Endothelial cell of umbilical vein (primary cell): ENCODE data around the gene HOXC13. TPM values are rescaled to one million over a fixed set of nuclear protein-coding genes. Genes with fewer than 3 reads are reported as not detected.

ENCODE experiments used
- BruUV-seq: library from RNA; stranded (reverse); fragments of 400-500 nt; replicated peaks from 2 replicates; lab custom pipeline; 2021; lab: Mats Ljungman, UMichigan
- CTCF ChIA-PET: fragments of 300-600, 350-600 bp; sonication (Branson Sonifier 250); formaldehyde crosslinking; loops from one replicate; lab custom pipeline; 2021; ENCODE audit warnings: antibody characterized with exemption, inconsistent platforms; lab: Charles Lee
- POLR2A ChIA-PET: fragments of 300-600, 350-600 bp; sonication (Branson Sonifier 250); formaldehyde crosslinking; loops from one replicate; lab custom pipeline; 2021; ENCODE audit warnings: antibody characterized with exemption, inconsistent platforms; lab: Charles Lee
- DNase-seq: peaks from one replicate; pipeline ENCODE4 v3.0.0-alpha.2; 2011; ENCODE audit warnings: low read depth, low spot score
- FAIRE-seq: peaks from 2 replicates; lab custom pipeline; 2011; peaks lifted over from hg19 to GRCh38; lab: Jason Lieb, UNC
- H2AFZ ChIP-seq: 2 replicates; pipeline ENCODE4 v1.6.0; 2012; ENCODE audit warnings: low read depth, low read length, control low read depth, inconsistent platforms
- H3K27ac ChIP-seq: 2 replicates; pipeline ENCODE4 v1.5.1; 2011; ENCODE audit warnings: low read depth, mild to moderate bottlenecking, control low read depth, low read length, moderate library complexity; ENCODE audit not compliant: insufficient read depth
- H3K27me3 ChIP-seq, 2 experiments: 2 replicates each; pipeline versions ENCODE4 v1.6.0 to v1.6.1; 2011; ENCODE audit warnings: low read length in 2 of 2, mixed read lengths in 1 of 2; ENCODE audit not compliant: control insufficient read depth in 2 of 2, insufficient read depth in 2 of 2
- H3K36me3 ChIP-seq, 2 experiments: 2 replicates in 1 of 2; 3 replicates in 1 of 2; pipeline ENCODE4 v1.5.1; 2011; ENCODE audit warnings: low read length in 2 of 2, mild to moderate bottlenecking in 1 of 2, moderate library complexity in 1 of 2; ENCODE audit not compliant: control insufficient read depth in 2 of 2, insufficient read depth in 2 of 2; ENCODE audit errors: extremely low read depth in 1 of 2
- H3K4me1 ChIP-seq: 3 replicates; pipeline ENCODE4 v1.5.1; 2011; ENCODE audit warnings: mild to moderate bottlenecking, low read length; ENCODE audit not compliant: control insufficient read depth, insufficient read depth; ENCODE audit errors: extremely low read depth
- H3K4me2 ChIP-seq: 2 replicates; pipeline ENCODE4 v1.6.1; 2011; ENCODE audit warnings: low read length, control low read depth, mixed read lengths; ENCODE audit not compliant: insufficient read depth
- H3K4me3 ChIP-seq, 3 experiments: fragments of 200-600 bp in 1 of 3; sonication (generic), shearing (Covaris generic) in 1 of 3; replicated peaks in 1 of 3; 2 replicates each; pipeline ENCODE4 v1.5.1; 2011 to 2016; ENCODE audit warnings: control low read depth in 3 of 3, low read length in 3 of 3, mild to moderate bottlenecking in 2 of 3, inconsistent platforms in 1 of 3, low read depth in 1 of 3, moderate library complexity in 1 of 3; ENCODE audit not compliant: insufficient read depth in 1 of 3
- H3K79me2 ChIP-seq: 2 replicates; pipeline ENCODE4 v1.6.0; 2012; ENCODE audit warnings: low read length, inconsistent platforms; ENCODE audit not compliant: control insufficient read depth, insufficient read depth
- H3K9ac ChIP-seq: replicated peaks from 2 replicates; pipeline ENCODE3; 2011; ENCODE audit warnings: low read length, control low read depth; ENCODE audit not compliant: insufficient read depth; ENCODE audit errors: extremely low read depth
- H3K9me1 ChIP-seq: replicated peaks from 3 replicates; pipeline ENCODE4 v1.6.0; 2011; ENCODE audit warnings: mild to moderate bottlenecking, low read length; ENCODE audit not compliant: control insufficient read depth, insufficient read depth; ENCODE audit errors: extremely low read depth
- H3K9me3 ChIP-seq: replicated peaks from 2 replicates; pipeline ENCODE4 v1.5.1; 2012; ENCODE audit warnings: low read length, inconsistent platforms; ENCODE audit not compliant: control insufficient read depth, insufficient read depth
- H4K20me1 ChIP-seq: replicated peaks from 2 replicates; pipeline ENCODE3; 2011; ENCODE audit warnings: mild to moderate bottlenecking, low read length; ENCODE audit not compliant: control insufficient read depth, insufficient read depth; ENCODE audit errors: extremely low read depth
- EZH2 ChIP-seq: IDR thresholded peaks from 2 replicates; pipeline ENCODE4 v1.6.1; 2012; ENCODE audit warnings: borderline replicate concordance, low read depth, mild to moderate bottlenecking, moderate library complexity, low read length, inconsistent platforms; ENCODE audit not compliant: severe bottlenecking
- FOS ChIP-seq: IDR thresholded peaks from 2 replicates; pipeline ENCODE4 v1.6.1; 2011; ENCODE audit warnings: mild to moderate bottlenecking, low read length, moderate library complexity, borderline replicate concordance; ENCODE audit not compliant: insufficient read depth
- GATA2 ChIP-seq: IDR thresholded peaks from 2 replicates; pipeline ENCODE4 v1.7.0; 2011; ENCODE audit warnings: low read depth, mild to moderate bottlenecking, moderate library complexity, mixed read lengths, low read length; ENCODE audit not compliant: insufficient read length, insufficient read depth
- JUN ChIP-seq: IDR thresholded peaks from 2 replicates; pipeline ENCODE4 v1.6.1; 2011; ENCODE audit warnings: borderline replicate concordance, low read depth; ENCODE audit not compliant: insufficient read length, insufficient read depth
- MYC ChIP-seq: IDR thresholded peaks from one replicate; pipeline ENCODE4 v1.6.1; 2011; ENCODE audit warnings: mild to moderate bottlenecking, low read depth, low read length
- POLR2A ChIP-seq: IDR thresholded peaks from 2 replicates; pipeline ENCODE4 v1.6.1; 2012; ENCODE audit warnings: low read depth, mild to moderate bottlenecking, control low read depth, low read length
- POLR2AphosphoS5 ChIP-seq: IDR thresholded peaks from 2 replicates; pipeline ENCODE4 v1.6.1; 2012; ENCODE audit warnings: low read depth, mild to moderate bottlenecking, control low read depth, low read length, moderate library complexity; ENCODE audit not compliant: insufficient read depth
- dilution Hi-C: fragments of 300-500 bp; cut with MboI; formaldehyde crosslinking; loops from one replicate; pipeline ENCODE4 v1.15.0; 2019; ENCODE audit warnings: low sequenced_read_pairs; ENCODE audit not compliant: extremely low pct_ligation_motif_present
- intact Hi-C: fragments of 100-400 bp; cut with micrococcal nuclease; formaldehyde crosslinking; loops from one replicate; pipeline ENCODE4 v1.10.0; 2022
- polyA plus RNA-seq, 4 experiments: library from polyadenylated mRNA; depleted of rRNA in 3 of 4; stranded (reverse) in 3 of 4; unstranded in 1 of 4; fragments of >200 nt; gene quantifications; 2 replicates each; pipeline versions ENCODE4 v1.2.1 to v1.2.3, GENCODE V29; 2011 to 2012; ENCODE audit warnings: missing spikeins in 1 of 4
- total RNA-seq: library from RNA; stranded (reverse); gene quantifications from 2 replicates; pipeline ENCODE4 v1.2.3, GENCODE V29; 2021
- TF ChIP-seq, protein P1 (sequence below), 2 donors: IDR thresholded peaks; 1 replicate in 1 of 2; 2 replicates in 1 of 2; pipeline ENCODE4 v1.5.1; 2011; ENCODE audit warnings: low read length in 2 of 2, mild to moderate bottlenecking in 2 of 2, moderate library complexity in 2 of 2, control low read depth in 1 of 2, inconsistent platforms in 1 of 2, low read depth in 1 of 2; ENCODE audit not compliant: insufficient read depth in 1 of 2; ENCODE audit errors: extremely low read depth in 1 of 2
- TF ChIP-seq, protein P2 (sequence below): IDR thresholded peaks from 2 replicates; pipeline ENCODE4 v1.6.1; 2011; ENCODE audit not compliant: insufficient read depth, insufficient read length

Gene HOXC13
- total and polyA plus RNA-seq, 2 donors (not counting 3 experiments of a cell fraction or from before 2014, with no cell fraction given) = not detected

DNA sequence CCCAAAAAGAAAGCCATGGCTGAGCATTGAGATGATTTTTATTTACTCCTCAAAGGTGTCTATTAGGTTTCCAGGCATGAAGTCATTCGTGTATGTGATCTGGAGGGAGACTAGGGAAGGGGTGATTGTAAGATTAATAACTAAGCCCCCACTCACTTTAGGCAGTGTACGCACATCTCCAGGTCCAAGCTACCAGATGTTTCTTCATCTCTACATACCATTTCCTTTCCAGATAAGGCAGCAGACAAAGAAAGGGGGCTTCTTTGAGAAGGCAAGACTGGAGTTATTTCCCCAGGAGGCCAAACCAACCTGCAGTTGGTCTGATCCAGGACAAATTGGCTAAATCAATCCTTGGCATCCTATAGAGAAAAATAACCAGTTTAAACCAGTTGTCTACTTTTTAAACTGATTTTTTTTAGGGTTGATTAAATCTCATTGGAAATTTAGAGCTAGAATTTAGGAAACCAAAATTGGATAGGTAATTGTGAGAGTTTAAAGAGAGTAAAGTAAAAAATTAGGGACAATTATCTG is 3.9 kb downstream of the HOXC13 start:
- Histone ChIP-seq H3K9ac (no peak overlapping the region), H3K27me3 (peaks cover 76 to 93% of the 10 kb centered on the region in 2 experiments), H3K9me1 (no peaks in the 10 kb centered on the region), H3K4me3 (no peak overlapping the region), H2AFZ (no peak overlapping the region), H3K4me1 (no peaks in the 10 kb centered on the region), H3K9me3 (no peaks in the 10 kb centered on the region), H4K20me1 (no peaks in the 10 kb centered on the region), H3K27ac (no peak overlapping the region), H3K36me3 (no peaks in the 10 kb centered on the region), H3K79me2 (no peaks in the 10 kb centered on the region), H3K4me2 (no peak overlapping the region)
- ChIA-PET CTCF (no interaction called here), POLR2A (no interaction called here)
- FAIRE-seq (no peak), DNase-seq (no peak)
- no TSS peak for BruUV-seq
- TF ChIP-seq GATA2 = no peak
- TF ChIP-seq POLR2AphosphoS5 = no peak
- TF ChIP-seq, protein P1, sequence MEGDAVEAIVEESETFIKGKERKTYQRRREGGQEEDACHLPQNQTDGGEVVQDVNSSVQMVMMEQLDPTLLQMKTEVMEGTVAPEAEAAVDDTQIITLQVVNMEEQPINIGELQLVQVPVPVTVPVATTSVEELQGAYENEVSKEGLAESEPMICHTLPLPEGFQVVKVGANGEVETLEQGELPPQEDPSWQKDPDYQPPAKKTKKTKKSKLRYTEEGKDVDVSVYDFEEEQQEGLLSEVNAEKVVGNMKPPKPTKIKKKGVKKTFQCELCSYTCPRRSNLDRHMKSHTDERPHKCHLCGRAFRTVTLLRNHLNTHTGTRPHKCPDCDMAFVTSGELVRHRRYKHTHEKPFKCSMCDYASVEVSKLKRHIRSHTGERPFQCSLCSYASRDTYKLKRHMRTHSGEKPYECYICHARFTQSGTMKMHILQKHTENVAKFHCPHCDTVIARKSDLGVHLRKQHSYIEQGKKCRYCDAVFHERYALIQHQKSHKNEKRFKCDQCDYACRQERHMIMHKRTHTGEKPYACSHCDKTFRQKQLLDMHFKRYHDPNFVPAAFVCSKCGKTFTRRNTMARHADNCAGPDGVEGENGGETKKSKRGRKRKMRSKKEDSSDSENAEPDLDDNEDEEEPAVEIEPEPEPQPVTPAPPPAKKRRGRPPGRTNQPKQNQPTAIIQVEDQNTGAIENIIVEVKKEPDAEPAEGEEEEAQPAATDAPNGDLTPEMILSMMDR (IDR thresholded peaks at IDR 0.05; ENCODE audit: extremely low read depth in 1 of 2, insufficient read depth in 1 of 2, low read depth in 1 of 2, low read length in 2 of 2) = no peak
- TF ChIP-seq, protein P2, sequence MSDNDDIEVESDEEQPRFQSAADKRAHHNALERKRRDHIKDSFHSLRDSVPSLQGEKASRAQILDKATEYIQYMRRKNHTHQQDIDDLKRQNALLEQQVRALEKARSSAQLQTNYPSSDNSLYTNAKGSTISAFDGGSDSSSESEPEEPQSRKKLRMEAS = no peak
- no peak for TF ChIP-seq POLR2A
- no peak for TF ChIP-seq MYC
- TF ChIP-seq JUN = no peak
- TF ChIP-seq FOS = no peak
- TF ChIP-seq EZH2 = no peak
- intact Hi-C loops = no loop called here
- dilution Hi-C loops = no loop called here
